Gastrocnemius medialis (tissue), 4 donors: ENCODE measurements around the gene DCAF12. TPM values are rescaled to one million over a fixed set of nuclear protein-coding genes. Genes with fewer than 3 reads are reported as not detected.

Experiments
- ATAC-seq, 2 donors: fragments of 150-250 bp; one replicate each; pipeline ENCODE4 v1.9.1; 2016
- DNase-seq, 2 donors: peaks; one replicate each; pipeline ENCODE4 v3.0.0-alpha.2; 2019
- H3K27ac ChIP-seq, 4 donors: fragments of 200-600 bp; sonication (generic); 1 replicate in 1 of 4; 2 replicates in 3 of 4; pipeline ENCODE4 v1.5.1; 2016 to 2018; ENCODE audit warnings: mild to moderate bottlenecking in 2 of 4, moderate library complexity in 1 of 4
- H3K27me3 ChIP-seq, 3 donors: fragments of 200-600 bp; sonication (generic) in 2 of 3; 1 replicate in 1 of 3; 2 replicates in 2 of 3; pipeline versions ENCODE4 v1.5.1 to v1.6.0; 2016 to 2019; ENCODE audit warnings: mild to moderate bottlenecking in 1 of 3, moderate library complexity in 1 of 3
- H3K36me3 ChIP-seq, 2 donors: fragments of 200-600 bp; sonication (generic) in 1 of 2; one replicate each; pipeline ENCODE4 v1.5.1; 2017 to 2018
- H3K4me1 ChIP-seq, 2 donors: fragments of 200-600 bp; sonication (generic) in 1 of 2; one replicate each; pipeline ENCODE4 v1.5.1; 2016 to 2017; ENCODE audit warnings: mild to moderate bottlenecking in 2 of 2
- H3K4me3 ChIP-seq, 4 donors: fragments of 200-600 bp; sonication (generic) in 3 of 4; 1 replicate in 1 of 4; 2 replicates in 3 of 4; pipeline ENCODE4 v1.5.1; 2016 to 2019; ENCODE audit warnings: mild to moderate bottlenecking in 2 of 4
- H3K9me3 ChIP-seq, 3 donors: fragments of 200-600 bp; sonication (generic) in 2 of 3; 1 replicate in 1 of 3; 2 replicates in 2 of 3; pipeline ENCODE4 v1.5.1; 2016 to 2019
- POLR2A ChIP-seq, 2 donors: fragments of 450-650 bp; IDR thresholded peaks; one replicate each; pipeline ENCODE4 v1.6.1; 2017; ENCODE audit warnings: antibody characterized with exemption in 2 of 2, mild to moderate bottlenecking in 2 of 2, moderate library complexity in 2 of 2
- in situ Hi-C, 4 donors: fragments of 200-750 bp; cut with MboI; loops; one replicate each; pipeline versions ENCODE4 v1.15.0 to v1.8.0; 2017; ENCODE audit warnings: low sequenced_read_pairs in 4 of 4
- intact Hi-C: fragments of 100-400 bp; cut with DNase I; formaldehyde crosslinking; loops from one replicate; pipeline ENCODE4 v1.15.1; 2023; ENCODE audit warnings: low total_unique reads
- total RNA-seq, 4 donors: library from RNA; depleted of rRNA; stranded (reverse); fragments of >200 nt; gene quantifications; one replicate each; pipeline versions ENCODE4 v1.1.0 to v1.2.3, GENCODE V29; 2016
- TF ChIP-seq, protein P1 (sequence below), 5 experiments: fragments of 450-650 bp in 3 of 5; fragments of 200-600 bp in 2 of 5; sonication (generic) in 2 of 5; IDR thresholded peaks in 4 of 5; conservative IDR thresholded peaks in 1 of 5; 1 replicate in 4 of 5; 2 replicates in 1 of 5; pipeline ENCODE4 v1.5.1; 2016 to 2019; ENCODE audit warnings: antibody characterized with exemption in 5 of 5, mild to moderate bottlenecking in 3 of 5, moderate library complexity in 3 of 5

DCAF12 gene
- total RNA-seq, 4 donors from 2014 or later, result 19.4 to 33.7 (median 26.7) TPM

- ATAC-seq (no peak), DNase-seq (no peak)
- intact Hi-C loops (no loop called here), in situ Hi-C loops (loop anchor here in 1 of 4 donors (25.0 kb wide), 1 partner anchor 123 kb away; no protein-coding TSS in a partner anchor)
- no peak overlapping the region for H3K4me3 ChIP-seq
- H3K27ac ChIP-seq, result no peak overlapping the region
- no peaks in the 10 kb centered on the region for H3K9me3 ChIP-seq
- H3K27me3 ChIP-seq, result no peaks in the 10 kb centered on the region
- H3K4me1 ChIP-seq, result no peaks in the 10 kb centered on the region
- H3K36me3 ChIP-seq, result no peaks in the 10 kb centered on the region
- TF ChIP-seq POLR2A (IDR thresholded peaks at IDR 0.05), result no peak
- TF ChIP-seq, protein P1, sequence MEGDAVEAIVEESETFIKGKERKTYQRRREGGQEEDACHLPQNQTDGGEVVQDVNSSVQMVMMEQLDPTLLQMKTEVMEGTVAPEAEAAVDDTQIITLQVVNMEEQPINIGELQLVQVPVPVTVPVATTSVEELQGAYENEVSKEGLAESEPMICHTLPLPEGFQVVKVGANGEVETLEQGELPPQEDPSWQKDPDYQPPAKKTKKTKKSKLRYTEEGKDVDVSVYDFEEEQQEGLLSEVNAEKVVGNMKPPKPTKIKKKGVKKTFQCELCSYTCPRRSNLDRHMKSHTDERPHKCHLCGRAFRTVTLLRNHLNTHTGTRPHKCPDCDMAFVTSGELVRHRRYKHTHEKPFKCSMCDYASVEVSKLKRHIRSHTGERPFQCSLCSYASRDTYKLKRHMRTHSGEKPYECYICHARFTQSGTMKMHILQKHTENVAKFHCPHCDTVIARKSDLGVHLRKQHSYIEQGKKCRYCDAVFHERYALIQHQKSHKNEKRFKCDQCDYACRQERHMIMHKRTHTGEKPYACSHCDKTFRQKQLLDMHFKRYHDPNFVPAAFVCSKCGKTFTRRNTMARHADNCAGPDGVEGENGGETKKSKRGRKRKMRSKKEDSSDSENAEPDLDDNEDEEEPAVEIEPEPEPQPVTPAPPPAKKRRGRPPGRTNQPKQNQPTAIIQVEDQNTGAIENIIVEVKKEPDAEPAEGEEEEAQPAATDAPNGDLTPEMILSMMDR (IDR thresholded peaks at IDR 0.05 in 4 of 5, conservative IDR thresholded peaks at IDR 0.05 in 1 of 5), result no peak
These were observed 66.5 kb downstream of the DCAF12 start for GRCh38 chr9:34059954-34060353.

- Histone ChIP-seq H3K4me1 (no peaks in the 10 kb centered on the region), H3K27me3 (no peaks in the 10 kb centered on the region), H3K36me3 (no peaks in the 10 kb centered on the region), H3K9me3 (no peaks in the 10 kb centered on the region), H3K4me3 (no peak overlapping the region), H3K27ac (no peak overlapping the region)
- DNase-seq (no peak), ATAC-seq (no peak)
- intact Hi-C loops, result no loop called here
- in situ Hi-C loops, result loop anchor here in 1 of 4 donors (25.0 kb wide), 1 partner anchor 122 kb away; no protein-coding TSS in a partner anchor
- TF ChIP-seq, protein P1 (IDR thresholded peaks at IDR 0.05 in 4 of 5, conservative IDR thresholded peaks at IDR 0.05 in 1 of 5), result no peak
- no peak for TF ChIP-seq POLR2A (IDR thresholded peaks at IDR 0.05)
These were observed 67.2 kb downstream of the DCAF12 start for GRCh38 chr9:34059281-34059680.

- intact Hi-C loops (loop anchor here (1.0 to 10.0 kb wide), 5 partner anchors 20 to 945 kb away; partner anchors contain the start of genes DCAF12, UBAP1 and UBE2R2), in situ Hi-C loops (loop anchor here in 1 of 4 donors (25.0 kb wide), 1 partner anchor 113 kb away; no protein-coding TSS in a partner anchor)
- DNase-seq, result no peak
- peak overlapping the region; percentile 90 to 97 (median 94) for H3K27ac ChIP-seq
- no peaks in the 10 kb centered on the region for H3K27me3 ChIP-seq
- ATAC-seq, result no peak
- no peaks in the 10 kb centered on the region for H3K36me3 ChIP-seq
- TF ChIP-seq POLR2A (IDR thresholded peaks at IDR 0.05), result no peak
- TF ChIP-seq, protein P1 (IDR thresholded peaks at IDR 0.05 in 4 of 5, conservative IDR thresholded peaks at IDR 0.05 in 1 of 5), result no peak
- H3K4me1 ChIP-seq, result peaks cover 19 to 22% of the 10 kb centered on the region in 2 donors
- H3K4me3 ChIP-seq, result peak overlapping the region; percentile 74 to 90 (median 85)
- H3K9me3 ChIP-seq, result no peaks in the 10 kb centered on the region
These were observed 76.7 kb downstream of the DCAF12 start for GRCh38 chr9:34049630-34050384.

- H3K27ac ChIP-seq, result peak within 1 kb of the TSS; percentile 90 to 97 (median 94)
- in situ Hi-C loops, result no loop called here
- no peaks in the 10 kb centered on the region for H3K9me3 ChIP-seq
- H3K27me3 ChIP-seq, result no peaks in the 10 kb centered on the region
- peaks cover 0 to 7% of the 10 kb centered on the region in 2 donors for H3K36me3 ChIP-seq
- peak; percentile 96 to 97 for DNase-seq
- intact Hi-C loops, result loop anchor here (1.0 to 10.0 kb wide), 5 partner anchors 21 to 946 kb away; partner anchors contain the start of genes DCAF12, UBAP1 and UBE2R2
- peak within 1 kb of the TSS; percentile 74 to 90 (median 85) for H3K4me3 ChIP-seq
- peak; percentile 95 to 96 for ATAC-seq
- H3K4me1 ChIP-seq, result peaks cover 19 to 22% of the 10 kb centered on the region in 2 donors
- peak; percentile 97 to 98 for TF ChIP-seq POLR2A (IDR thresholded peaks at IDR 0.05)
- TF ChIP-seq, protein P1 (IDR thresholded peaks at IDR 0.05 in 4 of 5, conservative IDR thresholded peaks at IDR 0.05 in 1 of 5), result peak in 3 of 5 experiments; percentile 9 to 55 (median 32)
These were observed 77.5 kb downstream of the DCAF12 start, which contains the start of gene UBAP2 for GRCh38 chr9:34048727-34049629. Gene UBAP2 (minus strand): TSS chr9:34048887. CDS start chr9:34017148, 31,739 bp downstream.
